K562 treated with DMSO at 1 percent for 24 hours (cell line): ENCODE results near the gene LIPC. TPM values are rescaled to one million over a fixed set of nuclear protein-coding genes. Genes with fewer than 3 reads are reported as not detected.

ENCODE experiments used
- total RNA-seq: library from RNA; unstranded; fragments of 300-600 nt; gene quantifications from 2 replicates; pipeline ENCODE4 v1.2.3, GENCODE V29; 2022; ENCODE audit warnings: low read depth; ENCODE audit not compliant: insufficient read depth

The LIPC gene
- total RNA-seq = 16.4 and 19.2 TPM in 2 replicates

DNA sequence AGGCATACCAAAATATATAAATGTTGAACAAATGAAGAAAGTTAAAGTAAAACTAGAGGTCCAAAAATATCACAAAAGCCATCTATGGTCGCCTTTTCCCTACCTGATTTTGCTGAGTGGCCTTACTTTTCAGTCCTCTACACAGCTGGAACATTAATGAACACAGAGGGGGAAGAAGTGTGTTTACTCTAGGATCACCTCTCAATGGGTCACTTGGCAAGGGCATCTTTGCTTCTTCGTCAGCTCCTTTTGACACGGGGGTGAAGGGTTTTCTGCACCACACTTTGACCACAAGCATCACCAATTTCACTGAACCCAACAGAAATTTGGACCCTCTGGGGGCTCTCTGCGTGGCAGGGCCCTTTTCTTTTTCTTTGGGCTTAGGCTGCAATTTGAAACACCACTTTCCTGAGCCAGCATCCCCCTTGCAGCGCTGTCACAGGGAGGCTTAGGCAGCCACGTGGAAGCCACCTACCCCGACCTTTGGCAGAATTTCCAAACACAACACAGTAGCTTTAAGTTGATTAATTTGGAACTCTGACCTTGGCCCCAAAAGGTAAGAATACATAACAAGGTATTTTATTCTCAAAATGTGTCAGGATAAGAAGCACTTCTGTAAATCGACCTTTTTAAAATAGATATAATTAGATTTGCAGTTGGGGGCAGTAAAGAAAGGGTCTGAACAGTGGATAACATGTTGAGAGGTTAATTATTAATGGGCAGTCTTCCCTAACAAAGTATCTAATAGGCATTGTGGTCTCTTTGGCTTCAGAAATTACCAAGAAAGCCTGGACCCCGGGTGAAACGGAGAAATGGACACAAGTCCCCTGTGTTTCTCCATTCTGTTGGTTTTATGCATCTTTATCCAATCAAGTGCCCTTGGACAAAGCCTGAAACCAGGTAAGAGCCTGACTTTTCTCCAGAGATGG, at the start of gene LIPC:
LIPC (plus strand) TSS at position 771 of the 929 bp plus-strand sequence; CDS start at position 813, 42 bp downstream.

